SK-MEL-5 (cell line): Measurements from ENCODE around the gene TMED7. TPM values are rescaled to one million over a fixed set of nuclear protein-coding genes. Genes with fewer than 3 reads are reported as not detected.
"Not testable (repeated sequence)": the region's sequence is repeated elsewhere in the genome, so short reads cannot be mapped to it uniquely, and the experiment has no call there.

Experiments
- DNase-seq: peaks from one replicate; pipeline ENCODE4 v3.0.0-alpha.2; 2016; ENCODE audit warnings: low read depth, low spot score
- in situ Hi-C: cut with HindIII; loops from 2 replicates; pipeline ENCODE4 v1.10.0; 2016; ENCODE audit warnings: low sequenced_read_pairs, high pct_unique_total_duplicates, low pct_unique_long_range_greater_than_20kb
- polyA plus RNA-seq, 2 experiments: library from polyadenylated mRNA; depleted of rRNA; stranded (reverse); fragments of >200 nt; gene quantifications; 2 replicates each; pipeline ENCODE4 v1.2.3, GENCODE V29; 2015
- total RNA-seq: library from RNA; depleted of rRNA; stranded (reverse); fragments of >200 nt; shearing (Covaris generic); gene quantifications from 2 replicates; pipeline ENCODE4 v1.2.3, GENCODE V29; 2014; rRNA removed

The TMED7 gene
- total RNA-seq = 101 and 105 TPM in 2 replicates
- 167 and 242 TPM in 2 replicates for polyA plus RNA-seq (2015; cell fraction: cytosol; rRNA removed)
- polyA plus RNA-seq (2015; cell fraction: nucleus; rRNA removed) = 23.4 and 39.8 TPM in 2 replicates

DNA sequence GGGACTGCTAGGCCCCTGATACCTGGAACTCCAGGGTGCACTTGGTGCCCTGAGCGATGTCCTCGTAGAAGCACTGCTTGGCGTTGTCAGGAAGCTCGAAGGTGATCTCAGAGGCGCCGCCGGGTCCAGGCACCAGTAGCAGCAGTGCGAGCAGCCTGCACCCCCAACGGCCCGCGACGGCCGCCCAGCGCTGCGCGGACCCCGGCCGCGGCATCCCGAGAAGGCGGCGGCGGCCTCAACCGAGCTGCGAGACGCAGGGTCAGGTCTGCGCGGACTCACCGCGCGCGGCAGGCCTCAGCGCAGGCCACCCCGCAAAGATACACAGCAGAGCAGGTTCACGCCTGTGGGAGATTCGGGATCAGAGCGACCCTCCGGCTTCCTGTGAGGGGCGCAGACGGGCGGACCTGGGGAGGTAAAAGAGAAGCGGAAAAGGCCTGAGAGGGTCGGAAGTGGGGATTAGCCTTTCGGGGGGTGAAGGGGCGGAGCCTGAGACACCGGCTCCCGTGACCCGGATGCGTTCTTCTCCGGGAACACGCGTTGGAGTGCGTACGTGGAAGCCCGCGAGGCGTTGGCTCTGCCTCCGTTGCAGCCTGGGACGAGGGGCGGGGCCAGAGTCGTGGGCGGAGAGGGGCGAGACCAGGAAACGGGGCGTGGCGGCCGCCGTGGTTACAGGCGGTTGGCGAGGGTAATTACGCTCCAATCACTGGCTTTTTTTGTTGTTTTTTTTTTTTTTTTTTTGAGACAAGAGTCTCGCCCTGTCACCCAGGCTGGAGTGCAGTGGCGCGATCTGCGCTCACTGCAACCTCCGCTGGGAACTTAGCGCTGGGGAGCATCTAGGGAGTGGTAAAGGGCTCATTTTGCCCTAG, at the start of gene TMED7:
Gene TMED7, minus strand, starts transcription at position 458 of the 866 bp plus-strand sequence. Its CDS starts 244 bp downstream, at position 214.
- peak; percentile 98 for DNase-seq
- in situ Hi-C loops = no loop called here

DNA sequence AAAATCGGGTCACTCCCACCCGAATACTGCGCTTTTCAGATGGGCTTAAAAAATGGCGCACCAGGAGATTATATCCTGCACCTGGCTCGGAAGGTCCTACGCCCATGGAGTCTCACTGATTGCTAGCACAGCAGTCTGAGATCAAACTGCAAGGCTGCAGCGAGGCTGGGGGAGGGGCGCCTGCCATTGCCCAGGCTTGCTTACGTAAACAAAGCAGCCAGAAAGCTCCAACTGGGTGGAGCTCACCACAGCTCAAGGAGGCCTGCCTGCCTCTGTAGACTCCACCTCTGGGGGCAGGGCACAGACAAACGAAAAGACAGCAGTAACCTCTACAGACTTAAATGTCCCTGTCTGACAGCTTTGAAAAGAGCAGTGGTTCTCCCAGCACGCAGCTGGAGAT, 48.9 kb upstream of the TMED7 start:
- DNase-seq, in situ Hi-C loops: not testable (repeated sequence)

DNA sequence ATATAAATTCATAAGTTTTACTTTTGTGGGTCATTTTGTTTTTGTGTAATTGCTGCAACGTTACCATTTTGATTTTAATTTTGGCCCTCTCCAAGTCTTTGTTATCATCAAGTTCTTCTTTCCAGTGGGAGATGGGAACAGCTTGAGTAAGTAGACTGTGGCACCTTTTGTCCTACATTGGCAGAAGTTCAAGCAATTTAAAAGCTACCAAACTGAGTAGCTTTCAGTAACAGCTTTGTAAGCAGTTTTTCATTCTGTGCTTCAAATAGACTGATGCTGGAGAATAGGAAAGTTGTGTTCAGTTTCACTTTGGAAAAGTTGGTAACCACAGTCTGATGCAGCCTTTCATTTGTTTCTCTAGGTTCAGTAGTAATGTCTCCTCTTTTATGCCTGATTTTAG, 47.8 kb upstream of the TMED7 start:
- in situ Hi-C loops = no loop called here
- no peak for DNase-seq

DNA sequence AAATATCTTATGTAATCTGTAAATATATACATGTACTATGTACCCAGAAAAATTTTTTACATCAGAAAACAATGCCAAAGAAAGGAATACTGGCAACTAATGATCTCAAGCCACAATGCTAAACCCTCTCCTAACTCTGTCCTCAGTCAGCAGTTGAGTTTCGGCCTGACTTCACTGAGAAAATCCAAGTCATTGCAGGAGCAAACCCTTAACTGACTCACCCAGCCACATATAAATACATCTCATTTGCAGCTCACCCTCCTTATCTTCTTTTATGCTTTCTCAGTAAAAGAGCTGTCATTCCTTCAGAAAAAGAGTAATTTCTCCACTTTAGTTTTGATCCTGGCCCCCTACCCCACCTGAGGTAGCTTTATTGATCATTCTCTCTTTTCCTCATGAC, 46.1 kb upstream of the TMED7 start:
- in situ Hi-C loops = no loop called here

DNA sequence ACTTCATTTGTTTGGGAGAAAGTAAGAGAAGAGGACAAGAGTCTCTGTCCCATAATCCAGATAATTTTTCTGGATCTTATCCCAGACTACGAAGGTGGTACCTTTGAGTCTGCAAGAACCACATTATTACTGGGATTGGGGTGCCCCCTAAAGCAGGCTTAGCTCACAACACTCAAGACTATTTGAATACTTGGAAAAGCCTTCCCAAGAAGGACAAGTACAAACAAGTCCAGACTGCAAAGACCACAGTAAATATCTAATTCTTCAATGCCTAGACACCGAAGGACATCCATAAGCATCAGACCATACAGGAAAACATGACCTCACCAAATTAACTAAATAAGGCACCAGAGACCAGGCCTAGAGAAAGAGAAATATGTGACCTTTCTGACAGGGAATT, 40.2 kb upstream of the TMED7 start:
- in situ Hi-C loops = no loop called here
- DNase-seq = no peak

More for the DNA sequence above, 46.1 kb upstream of the TMED7 start:
- no peak for DNase-seq

DNA sequence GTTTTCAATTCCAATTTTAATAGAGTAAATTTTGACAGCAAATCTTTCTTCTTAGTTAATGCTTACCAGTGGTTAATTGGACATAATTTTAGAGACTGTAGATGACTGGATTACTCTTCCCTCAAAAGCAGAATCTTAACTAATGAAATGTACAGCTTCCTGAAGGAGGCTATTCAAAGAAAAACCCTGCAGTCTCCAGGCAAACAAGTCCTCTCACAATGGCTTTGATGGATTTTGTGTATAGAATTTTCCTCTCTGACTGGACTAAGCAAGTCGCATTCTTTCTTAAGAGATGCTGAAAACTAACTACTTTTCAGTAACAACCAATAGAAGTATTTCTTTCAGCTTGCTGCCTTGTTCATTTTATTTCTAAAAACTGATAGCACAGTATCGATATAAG, 35.7 kb upstream of the TMED7 start:
- no peak for DNase-seq
- in situ Hi-C loops = no loop called here

DNA sequence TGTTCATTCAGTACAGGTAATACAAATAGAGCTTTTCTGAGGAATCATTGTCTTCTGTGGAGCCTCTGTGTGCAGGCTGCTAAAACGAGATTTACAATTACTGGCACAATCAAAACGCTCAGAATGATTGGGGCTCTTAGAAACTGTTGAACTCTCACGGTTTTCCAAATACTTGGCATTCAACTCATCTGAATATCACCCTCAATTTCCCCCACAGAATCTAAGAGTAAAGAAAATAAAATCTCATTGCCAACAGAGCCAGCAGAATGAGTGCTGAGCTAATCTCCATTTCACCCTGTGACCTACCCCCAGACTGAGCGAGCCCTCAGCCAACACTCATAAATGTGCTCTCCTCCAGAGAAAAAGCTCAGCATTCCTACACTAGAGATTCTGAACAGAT, 35.3 kb upstream of the TMED7 start:
- in situ Hi-C loops = no loop called here
- no peak for DNase-seq

DNA sequence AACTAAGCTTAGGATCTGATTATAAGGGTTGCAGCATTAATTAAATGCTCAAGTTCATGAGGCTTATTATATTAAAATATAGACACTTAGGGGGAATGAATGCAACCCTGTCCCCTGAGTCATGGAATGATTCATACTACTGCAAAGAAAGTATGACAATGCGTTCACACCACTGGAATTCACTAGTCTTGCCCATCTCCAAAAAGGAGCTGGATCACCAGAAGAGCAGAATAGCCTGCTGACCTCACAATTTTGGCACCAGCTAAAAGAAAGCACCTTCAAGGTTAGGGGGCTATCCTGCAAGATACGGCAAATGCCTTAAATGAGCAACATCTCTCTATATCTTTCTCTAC, 32.0 kb upstream of the TMED7 start:
- in situ Hi-C loops = no loop called here

DNA sequence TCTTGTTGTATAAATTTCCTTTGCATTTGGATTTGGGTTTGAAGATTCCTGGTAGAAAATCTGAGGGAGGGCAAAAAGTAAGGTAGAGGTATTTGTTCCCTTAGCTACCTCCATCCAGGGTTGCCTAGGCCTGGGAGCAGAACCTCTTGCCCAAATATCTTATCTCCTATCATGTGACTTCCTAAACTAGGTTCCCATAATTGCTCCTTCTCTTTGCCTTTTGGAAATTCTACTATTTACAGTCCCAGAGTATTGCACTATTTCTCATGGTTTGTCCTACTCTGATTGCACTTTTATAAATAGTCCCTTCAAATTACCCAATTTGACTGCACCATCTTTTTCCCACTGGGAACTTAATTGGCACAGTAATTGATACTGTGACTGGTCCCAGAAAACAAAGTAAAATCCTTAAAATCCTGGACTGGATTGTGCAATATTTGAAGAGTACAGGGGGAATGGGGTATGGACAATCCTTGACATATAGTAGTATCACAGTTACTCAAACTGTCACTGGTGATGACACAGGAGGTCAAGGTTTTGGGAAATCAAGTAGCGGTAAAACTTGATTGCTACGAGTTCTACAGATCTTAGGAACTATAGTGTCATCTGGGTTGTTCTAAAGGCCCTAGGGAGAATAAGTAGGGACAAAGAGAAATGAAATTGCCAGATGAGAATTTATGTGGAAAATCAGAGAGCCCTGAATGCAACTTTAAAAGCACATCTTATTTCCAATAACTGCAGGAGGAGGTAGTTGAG, 31.5 kb upstream of the TMED7 start:
- in situ Hi-C loops = no loop called here
- DNase-seq = no peak

More for the DNA sequence above, 32.0 kb upstream of the TMED7 start:
- DNase-seq = no peak

DNA sequence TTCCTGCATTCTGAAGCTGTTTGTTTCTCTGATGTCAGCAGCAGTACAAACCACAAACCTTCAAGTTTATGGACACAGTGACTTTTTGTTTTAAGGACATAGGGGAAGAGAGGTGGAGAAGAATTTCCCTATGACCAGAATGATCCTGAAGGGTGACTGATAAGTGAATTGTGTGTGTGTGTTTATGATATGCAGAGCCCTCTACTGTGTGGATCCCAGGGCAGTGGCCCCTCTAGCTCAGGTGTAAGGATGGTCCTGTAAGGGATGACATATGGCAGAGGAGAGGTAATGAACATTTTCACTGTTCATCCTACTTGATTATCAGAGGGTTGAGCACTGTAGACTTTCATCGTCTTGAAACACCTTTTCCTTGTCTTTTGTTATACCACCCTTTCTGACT, 30.6 kb upstream of the TMED7 start:
- in situ Hi-C loops = no loop called here
- peak; percentile 28 for DNase-seq

DNA sequence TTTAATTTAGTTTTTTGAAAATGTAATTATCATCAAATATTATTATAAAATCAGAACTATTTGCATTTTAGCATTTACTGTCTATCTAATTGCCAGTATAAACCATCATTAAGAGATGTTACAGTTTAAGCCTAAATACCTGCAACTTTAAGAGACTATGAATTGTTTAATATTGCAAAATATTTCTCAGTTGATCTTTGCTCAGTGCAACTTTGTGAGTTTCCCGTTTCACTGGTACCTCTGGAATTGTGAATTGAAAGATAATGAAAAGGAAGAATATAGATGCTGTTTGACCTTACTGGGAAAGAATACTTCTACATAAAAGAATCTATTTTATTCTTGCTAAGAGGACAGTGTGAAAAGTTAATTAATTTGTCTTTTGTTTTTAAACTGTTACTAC, 30.2 kb upstream of the TMED7 start:
- in situ Hi-C loops = no loop called here

DNA sequence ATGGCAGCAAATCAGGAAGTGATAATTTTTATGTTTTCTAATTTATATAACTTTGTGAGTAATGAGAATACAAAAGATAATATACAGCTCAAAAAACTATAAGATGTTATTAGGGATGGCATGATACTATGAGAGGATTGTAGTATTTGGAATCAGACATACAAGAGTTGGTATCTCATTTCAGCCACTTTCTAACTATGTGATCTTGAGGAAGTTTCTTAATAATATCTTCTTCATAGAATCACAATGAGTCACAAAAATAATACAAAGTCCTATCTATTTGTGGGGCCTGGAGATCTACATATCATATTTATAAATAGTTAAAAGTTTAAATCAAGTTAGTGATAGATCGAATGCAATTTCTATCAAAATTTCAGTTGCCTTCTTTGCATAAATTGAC, 23.7 kb upstream of the TMED7 start:
- no peak for DNase-seq
- in situ Hi-C loops = no loop called here

More for the DNA sequence above, 30.2 kb upstream of the TMED7 start:
- DNase-seq = no peak

DNA sequence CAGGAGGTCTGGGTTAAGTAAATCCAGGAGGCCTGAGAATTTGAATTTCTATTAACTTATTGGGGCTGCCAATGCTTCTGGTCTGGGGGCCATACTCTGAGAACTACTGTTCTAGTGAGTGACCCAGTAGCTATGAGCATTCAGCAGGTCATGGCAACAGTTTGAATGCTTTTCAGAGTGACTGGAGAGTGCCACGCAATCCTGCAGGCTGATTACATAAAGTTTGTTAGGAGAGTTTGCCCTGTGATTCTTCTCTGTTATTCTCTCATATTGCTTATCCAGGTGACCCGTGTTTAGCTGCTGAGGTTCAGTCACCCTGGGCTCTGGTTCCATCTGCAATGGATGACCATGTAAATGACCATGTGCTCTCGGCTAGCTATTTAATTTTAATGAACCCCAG, 22.2 kb upstream of the TMED7 start:
- no peak for DNase-seq
- in situ Hi-C loops = no loop called here

DNA sequence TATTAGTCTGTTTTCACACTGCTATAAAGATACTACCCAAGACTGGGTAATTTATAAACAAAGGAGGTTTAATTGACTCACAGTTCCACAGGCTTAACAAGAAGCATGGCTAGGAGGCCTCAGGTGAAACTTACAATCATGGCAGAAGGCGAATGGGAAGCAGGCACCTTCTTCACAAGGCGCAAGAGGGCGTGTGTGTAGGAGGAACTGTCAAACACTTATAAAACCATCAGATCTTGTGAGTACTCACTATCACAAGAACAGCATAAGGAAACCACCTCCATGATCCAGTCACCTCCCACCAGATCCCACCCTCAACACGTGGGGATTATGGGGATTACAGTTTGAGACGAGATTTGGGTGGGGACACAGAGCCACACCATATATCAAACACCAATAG, 19.6 kb upstream of the TMED7 start:
- DNase-seq, in situ Hi-C loops: not testable (repeated sequence)

DNA sequence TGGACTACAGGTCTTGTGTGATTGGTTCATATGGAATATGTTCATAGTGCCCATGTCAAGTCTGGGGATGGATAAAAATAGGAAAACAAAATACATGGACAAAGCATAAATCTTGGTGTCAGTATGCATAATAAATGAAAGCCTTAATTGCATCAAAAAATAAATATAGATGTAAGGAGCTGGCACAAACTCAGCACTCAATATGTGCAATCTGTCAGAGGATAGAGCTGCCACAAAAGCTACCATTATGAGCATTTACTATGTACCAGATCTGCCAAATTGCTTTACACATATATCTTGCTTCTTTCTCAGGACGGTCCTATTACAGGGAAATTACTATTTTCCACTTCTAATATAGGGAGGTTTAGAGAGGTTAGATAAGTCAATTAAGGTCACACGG, 18.2 kb upstream of the TMED7 start:
- in situ Hi-C loops = no loop called here
- no peak for DNase-seq

DNA sequence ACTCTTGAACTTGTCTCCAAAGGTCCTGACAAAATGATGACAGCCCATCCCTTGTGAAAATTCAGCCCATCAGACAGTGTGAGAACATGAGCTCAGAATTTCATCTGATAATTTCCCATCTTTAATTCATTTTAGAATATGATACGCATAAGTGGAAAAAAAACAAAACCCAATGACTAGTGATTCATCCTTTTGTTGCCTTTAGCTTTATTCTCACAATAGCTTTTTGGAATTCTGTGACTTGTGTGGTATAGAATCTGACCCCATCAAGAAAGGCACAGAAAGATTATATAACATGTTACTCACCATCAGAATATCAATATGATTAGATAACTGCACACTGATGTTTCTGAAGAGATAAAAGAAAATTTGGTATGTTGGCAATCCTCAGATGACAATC, 16.1 kb upstream of the TMED7 start:
- in situ Hi-C loops = no loop called here

DNA sequence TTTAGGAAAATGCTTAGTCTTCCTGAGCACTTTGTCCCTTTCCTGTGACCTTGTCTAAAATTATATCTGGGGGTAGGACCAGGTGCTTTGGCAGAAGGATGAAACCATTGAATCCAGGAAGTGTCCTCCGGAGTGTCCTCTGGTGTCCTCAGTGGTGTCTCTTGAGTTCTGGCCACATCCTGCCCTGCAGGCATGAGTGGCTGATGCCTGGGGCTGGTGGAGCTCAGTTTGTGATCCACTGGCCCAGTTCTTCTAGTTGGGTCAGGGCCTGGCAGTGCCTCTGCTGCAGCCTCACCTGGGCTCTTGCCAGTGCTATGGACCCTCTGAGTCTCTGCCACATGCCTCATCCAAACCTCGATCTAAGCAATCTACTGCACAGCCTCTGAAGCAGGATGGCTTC, 14.4 kb upstream of the TMED7 start:
- DNase-seq = no peak
- in situ Hi-C loops = no loop called here

More for the DNA sequence above, 16.1 kb upstream of the TMED7 start:
- DNase-seq = no peak

DNA sequence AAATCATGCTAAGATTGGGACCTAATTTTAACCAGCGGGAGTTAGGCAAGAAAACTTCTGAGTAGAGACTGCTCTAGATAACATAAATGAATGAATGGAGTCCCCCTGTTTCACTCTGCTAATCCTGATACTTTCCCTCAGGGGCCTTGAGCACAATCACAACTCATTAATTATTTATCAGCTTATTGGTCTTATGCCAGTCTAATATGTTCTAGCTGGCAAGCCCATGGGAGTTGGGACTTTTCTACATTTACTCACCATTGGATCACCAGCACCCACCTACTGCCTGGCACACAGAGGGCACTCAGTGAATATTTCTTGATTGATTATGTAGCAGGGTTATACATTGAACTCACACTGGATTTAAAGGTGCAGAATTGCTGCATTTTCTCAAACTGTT, 13.5 kb upstream of the TMED7 start:
- in situ Hi-C loops = no loop called here
- DNase-seq = no peak

DNA sequence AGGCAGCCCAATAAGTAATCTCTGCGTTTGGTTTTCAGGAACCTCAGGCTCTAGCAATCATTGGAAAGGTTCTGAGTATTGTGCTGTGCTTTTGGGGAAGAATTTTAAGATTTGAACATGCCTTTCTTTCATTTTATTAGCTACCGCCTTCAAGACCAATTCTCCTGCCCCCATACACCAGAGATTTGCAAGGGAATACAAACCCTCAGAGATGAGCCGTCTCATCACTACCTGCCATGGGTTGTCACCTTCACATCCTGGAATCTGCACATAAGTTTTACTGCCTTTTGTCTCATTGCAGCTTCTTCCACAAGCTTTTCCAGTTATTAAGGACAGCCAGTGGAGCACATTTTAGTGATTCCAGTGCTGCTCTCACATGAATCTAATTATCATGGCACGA, 11.7 kb upstream of the TMED7 start:
- no peak for DNase-seq
- in situ Hi-C loops = no loop called here
